Fibroblast of pulmonary artery (primary cell): ENCODE data around the gene ZCCHC13.

Source experiments
- DNase-seq: peaks from one replicate; pipeline ENCODE4 v3.0.0-alpha.2; 2010; ENCODE audit warnings: low read depth
- H3K4me3 ChIP-seq: replicated peaks from 2 replicates; pipeline ENCODE4 v1.5.1; 2011; ENCODE audit warnings: low read depth, mild to moderate bottlenecking, control low read depth, low read length, moderate library complexity
- CTCF ChIP-seq: IDR thresholded peaks from 2 replicates; pipeline ENCODE4 v1.5.1; 2011; ENCODE audit warnings: mild to moderate bottlenecking, control low read depth, low read length, inconsistent platforms; ENCODE audit errors: missing control alignments

The ZCCHC13 gene

GRCh38 chrX:74291964-74292807, 11.8 kb upstream of the ZCCHC13 start:
- peak; percentile 10 for TF ChIP-seq CTCF
- DNase-seq: peak; percentile 90
- peak overlapping the region; percentile 88 for H3K4me3 ChIP-seq

- DNase-seq: no peak
- peak overlapping the region; percentile 88 for H3K4me3 ChIP-seq
- no peak for TF ChIP-seq CTCF
These were observed 11.2 kb upstream of the ZCCHC13 start for GRCh38 chrX:74292808-74293123.

GRCh38 chrX:74293343-74293946, 10.5 kb upstream of the ZCCHC13 start:
- peak; percentile 79 for DNase-seq
- H3K4me3 ChIP-seq: peak overlapping the region; percentile 88
- no peak for TF ChIP-seq CTCF

GRCh38 chrX:74295101-74295500, 8.9 kb upstream of the ZCCHC13 start:
- no peak for DNase-seq
- H3K4me3 ChIP-seq: no peak overlapping the region
- no peak for TF ChIP-seq CTCF

GRCh38 chrX:74297766-74298165, 6.2 kb upstream of the ZCCHC13 start:
- no peak overlapping the region for H3K4me3 ChIP-seq
- no peak for TF ChIP-seq CTCF
- no peak for DNase-seq

- no peak for TF ChIP-seq CTCF
- no peak overlapping the region for H3K4me3 ChIP-seq
- no peak for DNase-seq
These were observed 3.1 kb upstream of the ZCCHC13 start for GRCh38 chrX:74300869-74301268.
